Cortex of kidney (tissue), 1 donor: ENCODE results near the gene NT5DC1.
"Not testable (repeated sequence)": the region's sequence is repeated elsewhere in the genome, so short reads cannot be mapped to it uniquely, and the experiment has no call there.

ENCODE experiments used
- DNase-seq: peaks from one replicate; lab custom pipeline; 2025; lab: John Stamatoyannopoulos, UW

Gene NT5DC1

DNA sequence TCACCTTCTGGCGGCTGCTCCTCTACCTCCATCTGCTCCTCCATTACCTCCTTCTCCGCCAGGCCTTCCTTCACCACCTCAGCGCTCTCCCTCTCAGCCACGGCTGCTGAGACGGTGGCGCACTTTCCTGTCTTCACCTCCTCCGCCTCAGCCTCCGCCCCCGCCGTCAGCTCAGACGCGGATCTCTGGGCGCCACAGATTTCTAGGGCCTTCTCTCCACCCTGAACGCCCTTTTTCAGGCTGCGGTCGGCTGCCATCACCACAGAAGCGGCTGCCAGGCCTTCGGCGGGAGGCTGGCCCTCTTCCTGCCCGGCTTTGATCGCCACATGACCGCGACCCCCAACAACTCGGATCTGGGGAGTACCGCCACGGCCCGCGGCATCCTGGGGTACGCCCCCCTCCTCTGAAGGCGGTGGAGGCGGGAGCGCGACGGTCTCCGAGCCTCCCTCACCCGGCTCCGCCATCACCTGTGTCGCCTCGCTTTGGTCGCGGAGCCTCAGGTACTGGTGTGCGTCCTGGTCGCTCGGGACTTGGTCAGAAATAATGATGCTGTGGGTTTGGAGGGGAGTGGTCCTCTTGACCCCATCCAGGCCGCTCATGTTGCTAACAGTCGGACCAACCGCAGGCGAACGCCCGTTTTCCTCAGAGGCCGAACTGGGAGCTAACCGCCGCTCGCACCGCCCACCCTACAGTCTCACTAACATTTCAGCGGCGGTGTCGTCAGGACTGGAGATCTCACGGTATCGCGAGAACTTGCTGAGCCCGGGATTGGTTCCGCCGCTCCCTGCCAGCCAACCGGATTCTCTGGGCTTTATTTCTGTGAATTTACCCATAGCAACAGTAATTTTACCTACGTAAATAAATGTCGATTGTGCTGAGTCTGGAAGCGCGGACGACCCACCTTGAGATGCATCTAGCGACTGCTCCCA lies 178.8 kb downstream of the NT5DC1 start, which contains the start of gene TSPYL1:
TSPYL1 (minus strand) TSS at position 699 of the 929 bp plus-strand sequence; CDS start at position 599, 100 bp downstream.
- DNase-seq = peak; percentile 21

DNA sequence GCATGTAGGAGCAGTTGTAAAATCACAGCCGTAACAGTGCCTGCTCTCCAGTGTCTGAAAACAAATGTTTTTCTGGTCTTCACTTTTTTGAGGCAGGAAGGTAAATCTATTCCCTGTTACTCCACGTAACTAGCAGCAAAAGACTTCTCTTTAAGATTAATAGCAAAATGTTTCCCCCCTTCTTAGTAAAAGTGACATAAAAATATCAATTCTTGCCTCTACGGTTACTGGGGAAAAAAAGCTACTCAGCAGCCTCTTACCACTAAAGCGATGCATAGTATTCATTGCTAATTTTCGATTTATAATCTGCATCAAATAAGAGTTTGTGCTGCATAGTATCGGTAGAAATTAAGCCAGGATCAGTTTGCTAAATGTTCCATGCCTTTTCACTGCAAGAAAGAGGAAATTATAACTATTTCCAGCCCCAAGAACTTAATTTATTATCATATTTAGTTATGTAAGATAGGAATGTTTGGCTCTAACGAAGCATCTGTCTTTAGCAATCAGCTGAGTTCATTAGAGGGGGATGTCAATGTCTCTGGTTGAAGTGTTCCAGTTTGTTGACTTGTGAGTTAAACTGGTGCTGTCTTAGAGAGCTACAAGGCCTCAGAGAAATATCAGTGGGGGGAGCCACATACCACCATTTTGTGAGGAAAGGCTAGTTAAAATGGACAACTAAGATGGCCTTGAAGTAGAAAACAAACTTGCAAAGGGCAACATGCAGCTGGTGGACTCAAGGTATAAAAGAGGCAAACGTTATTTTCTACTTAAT lies 179.7 kb downstream of the NT5DC1 start:
- DNase-seq = no peak

DNA sequence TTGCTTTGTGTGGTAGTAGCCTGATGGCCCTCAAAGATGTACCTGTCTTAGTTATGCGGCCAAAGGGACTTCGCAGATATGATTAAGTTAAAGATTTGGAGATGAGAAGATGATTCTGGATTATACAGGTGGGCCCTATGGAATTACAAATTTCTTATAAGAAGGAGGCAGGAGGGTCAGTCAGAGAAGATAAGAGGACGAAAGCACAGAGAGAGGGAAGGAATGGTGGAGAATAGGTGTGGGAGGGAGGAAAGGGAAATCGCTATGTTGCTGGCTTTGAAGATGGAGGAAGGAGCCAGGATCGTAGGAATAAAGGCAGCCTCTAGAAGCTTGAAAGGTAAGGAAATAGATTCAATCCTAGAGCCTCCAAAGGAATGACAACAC lies 180.3 kb downstream of the NT5DC1 start:
- no peak for DNase-seq

DNA sequence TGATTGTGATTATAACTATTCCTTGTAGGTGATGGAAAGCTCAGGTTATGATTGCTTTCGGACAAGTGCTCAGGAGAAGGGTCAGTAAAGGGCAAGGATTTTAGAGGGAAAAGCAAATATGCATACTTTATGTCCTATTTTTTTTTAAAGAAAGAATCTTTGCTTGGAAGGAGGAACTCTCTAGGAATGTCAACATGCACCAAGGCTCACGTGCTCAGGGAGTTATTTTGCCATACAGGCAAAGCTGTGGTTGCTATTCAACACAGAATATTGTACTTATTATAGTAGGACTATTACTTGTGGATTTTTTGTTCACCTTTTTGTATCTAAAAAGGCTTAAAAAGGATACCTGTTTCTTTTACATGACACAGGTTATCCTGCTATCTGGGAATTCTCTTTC lies 182.0 kb downstream of the NT5DC1 start:
- no peak for DNase-seq

DNA sequence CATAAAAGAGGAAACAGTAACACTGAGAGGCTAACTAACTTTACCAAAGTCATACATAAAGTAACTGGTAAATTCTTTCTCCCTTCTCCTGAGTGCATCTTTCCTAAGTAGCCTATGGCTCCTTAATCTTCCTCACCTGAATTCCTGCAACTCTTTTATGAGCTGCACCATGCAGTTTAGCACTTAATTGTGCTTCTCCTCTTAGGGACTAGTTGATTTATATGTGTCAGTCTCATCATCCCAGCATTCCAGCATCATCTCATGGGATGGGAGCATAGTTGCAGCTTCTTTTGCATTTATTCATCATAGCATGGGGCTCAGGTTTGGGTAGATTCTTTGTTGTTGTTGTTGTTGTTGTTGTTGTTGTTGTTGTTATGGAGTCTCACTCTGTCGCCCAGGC lies 182.5 kb downstream of the NT5DC1 start:
- DNase-seq = no peak

DNA sequence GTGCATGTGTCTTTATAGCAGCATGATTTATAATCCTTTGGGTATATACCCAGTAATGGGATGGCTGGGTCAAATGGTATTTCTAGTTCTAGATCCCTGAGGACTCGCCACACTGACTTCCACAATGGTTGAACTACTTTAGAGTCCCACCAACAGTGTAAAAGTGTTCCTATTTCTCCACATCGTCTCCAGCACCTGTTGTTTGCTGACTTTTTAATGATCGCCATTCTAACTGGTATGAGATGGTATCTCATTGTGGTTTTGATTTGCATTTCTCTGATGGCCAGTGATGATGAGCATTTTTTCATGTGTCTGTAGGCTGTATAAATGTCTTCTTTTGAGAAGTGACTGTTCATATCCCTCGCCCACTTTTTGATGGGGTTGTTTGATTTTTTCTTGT lies 184.3 kb downstream of the NT5DC1 start:
- not testable (repeated sequence) for DNase-seq

DNA sequence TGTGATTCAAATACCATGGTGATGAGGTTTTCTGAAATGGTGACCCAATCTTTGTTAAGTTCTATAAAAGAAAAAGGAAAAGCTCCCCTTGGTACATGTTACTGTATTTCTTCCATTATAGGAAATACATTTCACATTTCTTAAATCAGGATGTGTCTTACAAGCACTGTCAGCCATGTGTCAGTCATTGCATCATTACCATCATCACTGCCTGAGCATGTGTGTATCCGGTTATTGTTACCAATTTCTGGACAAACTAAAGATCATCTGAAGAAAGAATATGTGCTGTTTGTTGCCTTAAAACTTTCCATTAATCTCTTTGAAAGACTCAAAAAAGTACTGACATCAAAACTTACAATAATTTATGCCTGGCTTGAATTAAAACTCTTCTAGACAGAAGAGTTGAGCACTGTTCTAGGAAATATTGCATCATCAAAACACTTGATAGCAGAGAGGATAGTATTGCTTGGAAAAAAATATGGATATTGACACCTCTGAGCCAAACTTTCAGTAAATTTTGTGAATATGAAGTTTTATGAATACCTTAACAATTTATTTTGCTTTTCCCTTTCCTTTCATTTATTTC lies 186.2 kb downstream of the NT5DC1 start:
- no peak for DNase-seq

DNA sequence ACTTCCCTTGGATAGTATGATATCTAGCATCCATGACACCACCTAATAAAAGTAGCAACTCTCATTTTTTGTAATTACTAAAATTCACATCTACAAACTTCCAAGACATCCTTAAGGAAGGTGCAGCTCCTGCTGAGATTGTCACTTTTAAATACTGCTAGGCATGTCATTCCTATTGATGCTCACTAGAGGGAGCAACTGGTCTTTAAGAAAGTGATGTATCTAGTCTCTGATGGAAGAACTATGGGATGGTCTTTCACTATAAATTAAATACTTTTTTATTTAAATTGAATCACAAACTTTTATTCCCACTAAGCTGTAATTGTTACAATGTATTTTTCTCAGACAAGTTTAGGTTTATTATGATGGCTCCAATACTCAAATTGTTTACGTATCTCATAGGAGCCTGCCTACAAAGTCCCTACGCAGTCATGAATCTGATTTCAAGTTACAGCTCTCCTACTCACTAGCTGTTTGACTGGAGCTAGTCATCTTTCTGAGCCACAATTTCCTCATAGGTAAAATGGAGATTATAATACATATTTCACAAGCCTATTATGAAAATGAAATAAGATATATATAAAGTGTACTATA lies 187.1 kb downstream of the NT5DC1 start:
- no peak for DNase-seq

DNA sequence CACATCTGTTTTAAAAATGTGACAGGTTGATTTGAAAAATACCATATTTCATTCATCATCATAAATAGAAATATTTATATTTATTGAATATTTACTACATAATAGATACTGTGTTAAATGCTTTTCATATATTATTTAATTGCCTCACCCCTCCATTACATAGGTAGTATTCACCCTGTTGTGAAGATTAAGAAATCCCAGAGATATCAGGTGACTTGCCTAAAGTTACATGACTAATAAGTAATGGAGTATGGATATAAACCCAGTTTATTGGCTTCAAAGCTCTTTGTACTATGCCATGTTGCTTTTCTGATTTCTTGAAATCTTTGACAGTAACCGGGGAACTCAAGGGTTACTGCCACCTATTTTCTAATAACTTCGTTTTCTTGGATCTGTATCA lies 189.2 kb downstream of the NT5DC1 start:
- DNase-seq = no peak

DNA sequence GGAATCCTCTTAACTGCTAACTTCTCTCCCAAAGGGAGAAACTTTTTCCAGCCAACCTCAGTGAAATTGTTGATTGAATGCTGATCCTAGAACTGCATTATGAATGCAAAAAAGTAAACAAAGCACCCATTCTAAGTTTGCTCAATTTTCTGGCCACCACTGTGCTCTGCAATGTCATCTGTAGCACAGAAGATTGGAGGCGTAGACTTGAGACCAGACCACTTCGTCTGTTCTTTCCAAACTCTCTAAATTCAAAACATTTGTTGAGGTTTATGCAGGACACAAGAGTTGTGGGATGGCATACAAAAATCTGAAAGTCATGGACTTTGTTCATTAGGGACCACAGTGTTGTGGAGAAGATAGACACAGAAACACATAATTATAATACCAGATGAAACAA lies 190.1 kb downstream of the NT5DC1 start:
- no peak for DNase-seq

DNA sequence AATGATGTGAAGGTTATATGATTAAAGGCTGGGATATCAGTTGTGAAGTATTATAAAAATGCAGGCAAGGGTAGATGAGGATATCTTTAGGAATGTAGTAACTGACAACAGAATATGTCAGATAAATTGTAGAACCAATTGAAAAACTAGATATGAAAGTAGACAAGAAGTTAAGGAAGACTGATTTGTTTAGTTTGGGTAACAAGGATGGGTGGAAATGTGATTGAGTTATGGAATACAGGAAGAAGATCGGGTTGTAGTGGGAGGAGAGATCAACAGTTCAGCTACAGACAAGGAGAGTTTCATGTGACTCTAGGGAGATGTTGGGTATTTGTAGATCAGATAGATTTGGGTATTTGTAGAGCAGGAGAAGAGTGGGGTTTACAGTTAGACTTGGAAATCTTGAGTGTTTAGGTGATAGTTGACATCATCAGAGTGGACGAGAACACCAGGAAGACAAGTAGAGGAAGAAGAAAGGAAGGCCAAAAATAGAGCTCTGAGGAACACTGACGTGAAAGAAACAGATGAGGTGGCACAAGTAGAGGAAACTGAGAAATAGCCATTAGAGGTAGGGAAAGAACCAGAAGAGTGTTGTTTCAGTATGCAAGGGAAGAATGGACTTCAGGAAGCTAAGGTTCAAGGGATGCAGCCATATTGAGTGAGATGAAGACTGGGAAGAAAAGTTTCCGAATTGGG lies 191.2 kb downstream of the NT5DC1 start:
- DNase-seq = no peak

DNA sequence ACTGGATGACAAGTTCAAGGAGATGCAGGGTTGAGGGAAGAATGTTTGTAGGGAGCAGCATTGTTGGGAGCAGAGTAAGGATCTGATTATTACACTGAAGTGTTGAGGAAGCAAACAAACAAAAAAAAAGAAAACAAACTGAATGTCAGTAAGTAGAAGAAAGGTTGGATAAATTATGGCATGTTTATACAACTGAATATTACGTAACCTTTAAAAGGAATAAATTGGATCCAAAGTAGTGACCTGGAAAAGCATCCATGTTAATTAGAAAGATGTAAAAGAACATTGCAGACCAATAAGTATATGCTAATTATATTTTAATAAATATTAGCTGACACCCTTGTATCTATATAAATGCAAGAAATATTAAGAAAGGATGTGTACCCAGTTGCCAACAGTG lies 191.9 kb downstream of the NT5DC1 start:
- DNase-seq = no peak

DNA sequence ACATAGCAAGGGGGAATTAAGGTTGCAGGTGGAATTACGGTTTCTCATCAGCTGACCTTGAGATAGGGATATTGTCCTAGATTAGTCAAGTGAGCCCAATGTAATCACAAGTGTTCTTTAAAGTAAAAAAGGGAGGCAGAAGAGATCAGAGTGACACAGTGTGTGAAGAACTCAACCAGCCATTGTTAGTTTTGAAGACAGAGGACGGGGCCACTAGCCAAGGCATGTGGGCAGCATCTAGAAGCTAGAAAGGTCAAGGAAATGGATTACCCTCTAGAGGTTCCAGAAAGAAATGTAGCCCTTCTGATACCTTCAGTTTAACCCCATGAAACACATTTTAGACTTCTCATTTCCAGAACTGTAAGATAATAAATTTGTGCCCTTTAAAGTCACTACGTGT lies 197.6 kb downstream of the NT5DC1 start:
- no peak for DNase-seq

DNA sequence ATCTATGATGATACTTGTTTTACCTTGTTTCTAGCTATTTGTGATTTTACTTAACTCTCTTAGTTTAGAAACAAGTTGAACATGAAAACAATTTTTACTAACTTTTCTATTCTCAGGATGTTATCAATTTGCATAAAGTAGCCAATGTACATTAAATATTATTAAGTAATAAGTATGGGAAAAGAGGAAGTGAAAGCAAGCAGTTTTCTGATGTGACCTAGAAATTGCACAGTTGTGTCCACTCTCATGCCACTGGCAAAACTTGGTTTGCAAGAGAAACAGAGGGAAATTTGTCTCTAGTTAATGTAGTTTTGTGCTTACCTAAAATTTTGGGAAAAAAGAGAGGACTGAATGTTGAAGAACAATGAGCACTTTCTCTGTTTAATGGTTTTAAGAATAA lies 198.3 kb downstream of the NT5DC1 start:
- no peak for DNase-seq
